Progenitor cell of endocrine pancreas (in vitro differentiated cells): ENCODE results near the gene IYD. TPM values are rescaled to one million over a fixed set of nuclear protein-coding genes. Genes with fewer than 3 reads are reported as not detected.
A peak's percentile ranks its signal among the peaks of the same experiment; 100 is the strongest.

Source experiments
- DNase-seq: peaks from one replicate; pipeline ENCODE4 v3.0.0; 2021; ENCODE audit warnings: low spot score; ENCODE audit not compliant: unreplicated experiment
- H3K27ac Mint-ChIP-seq: 2 replicates; pipeline ENCODE4 v1.8.0; 2021; ENCODE audit warnings: mild to moderate bottlenecking, moderate library complexity, mixed read lengths
- H3K27me3 Mint-ChIP-seq: 2 replicates; pipeline ENCODE4 v1.8.0; 2021; ENCODE audit warnings: mixed read lengths
- H3K36me3 Mint-ChIP-seq: 2 replicates; pipeline ENCODE4 v1.8.0; 2022; ENCODE audit warnings: mixed read lengths; ENCODE audit not compliant: insufficient read depth
- H3K4me1 Mint-ChIP-seq: 2 replicates; pipeline ENCODE4 v1.8.0; 2021; ENCODE audit warnings: low read depth, mixed read lengths
- H3K4me3 Mint-ChIP-seq: 2 replicates; pipeline ENCODE4 v1.8.0; 2021; ENCODE audit warnings: low read depth, mild to moderate bottlenecking, moderate library complexity, mixed read lengths
- H3K9me3 Mint-ChIP-seq: 2 replicates; pipeline ENCODE4 v1.8.0; 2021; ENCODE audit warnings: low read depth, mixed read lengths
- total RNA-seq: library from RNA; stranded (reverse); gene quantifications from 2 replicates; pipeline ENCODE4 v1.2.1, GENCODE V29; 2021
- TF ChIP-seq, protein P1 (sequence below): fragments of 200-600 bp; sonication (generic); IDR thresholded peaks from one replicate; pipeline ENCODE4 v1.5.0; 2021; ENCODE audit warnings: antibody characterized with exemption, mild to moderate bottlenecking; ENCODE audit not compliant: unreplicated experiment

IYD gene
- total RNA-seq, 1 donor from 2014 or later = 0.22 TPM

GRCh38 chr6:150418827-150419594 lies 50.2 kb downstream of the IYD start:
- Mint-ChIP-seq H3K36me3 (no peaks in the 10 kb centered on the region), H3K27me3 (peaks cover 23% of the 10 kb centered on the region), H3K9me3 (peaks cover 3% of the 10 kb centered on the region), H3K27ac (peak overlapping the region; percentile 50), H3K4me1 (peaks cover 7% of the 10 kb centered on the region), H3K4me3 (peak overlapping the region; percentile 54)
- DNase-seq = peak; percentile 50
- TF ChIP-seq, protein P1, sequence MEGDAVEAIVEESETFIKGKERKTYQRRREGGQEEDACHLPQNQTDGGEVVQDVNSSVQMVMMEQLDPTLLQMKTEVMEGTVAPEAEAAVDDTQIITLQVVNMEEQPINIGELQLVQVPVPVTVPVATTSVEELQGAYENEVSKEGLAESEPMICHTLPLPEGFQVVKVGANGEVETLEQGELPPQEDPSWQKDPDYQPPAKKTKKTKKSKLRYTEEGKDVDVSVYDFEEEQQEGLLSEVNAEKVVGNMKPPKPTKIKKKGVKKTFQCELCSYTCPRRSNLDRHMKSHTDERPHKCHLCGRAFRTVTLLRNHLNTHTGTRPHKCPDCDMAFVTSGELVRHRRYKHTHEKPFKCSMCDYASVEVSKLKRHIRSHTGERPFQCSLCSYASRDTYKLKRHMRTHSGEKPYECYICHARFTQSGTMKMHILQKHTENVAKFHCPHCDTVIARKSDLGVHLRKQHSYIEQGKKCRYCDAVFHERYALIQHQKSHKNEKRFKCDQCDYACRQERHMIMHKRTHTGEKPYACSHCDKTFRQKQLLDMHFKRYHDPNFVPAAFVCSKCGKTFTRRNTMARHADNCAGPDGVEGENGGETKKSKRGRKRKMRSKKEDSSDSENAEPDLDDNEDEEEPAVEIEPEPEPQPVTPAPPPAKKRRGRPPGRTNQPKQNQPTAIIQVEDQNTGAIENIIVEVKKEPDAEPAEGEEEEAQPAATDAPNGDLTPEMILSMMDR = peak; percentile 74

- H3K27ac Mint-ChIP-seq = no peak overlapping the region
- peaks cover 7% of the 10 kb centered on the region for H3K4me1 Mint-ChIP-seq
- DNase-seq = no peak
- no peak overlapping the region for H3K4me3 Mint-ChIP-seq
- peaks cover 3% of the 10 kb centered on the region for H3K9me3 Mint-ChIP-seq
- TF ChIP-seq, protein P1 = no peak
- no peaks in the 10 kb centered on the region for H3K36me3 Mint-ChIP-seq
- H3K27me3 Mint-ChIP-seq = peaks cover 20% of the 10 kb centered on the region
Observed at GRCh38 chr6:150420428-150420827, 51.6 kb downstream of the IYD start.

DNA sequence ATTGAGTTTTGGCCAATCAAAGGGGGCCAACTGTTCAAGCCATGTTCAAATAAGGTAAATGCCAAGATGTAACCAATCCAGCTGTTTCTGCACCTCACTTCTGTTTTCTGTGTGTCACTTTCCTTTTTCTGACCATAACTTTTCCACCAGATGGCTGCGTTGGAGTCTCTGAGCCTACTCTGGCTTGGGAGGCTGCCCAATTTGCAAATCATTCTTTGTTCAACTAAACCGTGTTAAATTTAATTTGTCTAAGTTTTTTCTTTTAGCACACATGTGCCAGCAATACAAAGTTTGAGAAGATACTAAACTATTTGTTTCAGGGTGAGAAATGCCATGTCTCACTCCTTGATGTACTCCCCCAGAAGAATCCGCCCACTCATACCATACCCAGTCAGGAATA lies 52.1 kb downstream of the IYD start:
- Mint-ChIP-seq H3K27ac (no peak overlapping the region), H3K4me3 (no peak overlapping the region), H3K36me3 (no peaks in the 10 kb centered on the region), H3K4me1 (peaks cover 7% of the 10 kb centered on the region), H3K9me3 (peaks cover 3% of the 10 kb centered on the region), H3K27me3 (peaks cover 17% of the 10 kb centered on the region)
- no peak for DNase-seq
- TF ChIP-seq, protein P1 = no peak

DNA sequence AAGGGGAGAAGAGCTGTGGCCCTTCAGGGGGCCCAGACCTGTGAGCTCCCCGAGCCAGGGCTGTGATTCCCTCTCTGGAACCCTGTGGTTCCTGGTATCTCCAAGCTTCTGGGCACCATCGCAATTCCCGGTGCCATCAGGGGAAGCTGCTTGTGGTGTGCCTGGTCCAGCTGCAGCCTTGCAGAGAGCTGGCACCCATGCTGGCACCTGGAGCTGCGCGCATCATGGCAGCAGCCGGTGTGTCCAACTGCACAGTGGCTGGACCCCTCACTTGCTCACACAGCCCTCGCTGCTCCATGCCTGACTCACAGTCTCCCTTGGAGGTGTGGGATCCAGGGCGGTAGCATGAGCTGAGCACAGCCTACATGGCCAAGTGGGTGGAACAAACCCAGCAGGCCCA lies 56.7 kb downstream of the IYD start:
- DNase-seq = no peak
- Mint-ChIP-seq H3K9me3 (no peaks in the 10 kb centered on the region), H3K36me3 (no peaks in the 10 kb centered on the region), H3K27ac (no peak overlapping the region), H3K27me3 (no peaks in the 10 kb centered on the region), H3K4me1 (peaks cover 2% of the 10 kb centered on the region), H3K4me3 (no peak overlapping the region)
- TF ChIP-seq, protein P1 = no peak

- DNase-seq = no peak
- TF ChIP-seq, protein P1 = no peak
- H3K4me1 Mint-ChIP-seq = peaks cover 2% of the 10 kb centered on the region
- no peaks in the 10 kb centered on the region for H3K27me3 Mint-ChIP-seq
- H3K4me3 Mint-ChIP-seq = no peak overlapping the region
- H3K27ac Mint-ChIP-seq = no peak overlapping the region
- H3K9me3 Mint-ChIP-seq = no peaks in the 10 kb centered on the region
- no peaks in the 10 kb centered on the region for H3K36me3 Mint-ChIP-seq
Observed at GRCh38 chr6:150426198-150426597, 57.4 kb downstream of the IYD start.
